Measurements from ENCODE around the gene PIP4P1. TPM values are rescaled to one million over a fixed set of nuclear protein-coding genes. Genes with fewer than 3 reads are reported as not detected.

PIP4P1 gene
- polyA plus RNA-seq, 3 donors = 19.4 to 106 (median 21.2) TPM

GRCh38 chr14:20482382-20482781, 21.1 kb upstream of the PIP4P1 start:
- Histone ChIP-seq H3K4me1 (ENCODE audit: control insufficient read depth in 1 of 2, insufficient read depth in 2 of 2, low read length in 2 of 2) (peaks cover 16 to 18% of the 10 kb centered on the region in 2 donors), H3K4me2 (replicated peaks; ENCODE audit: extremely low read depth, low read length, poor library complexity, severe bottlenecking) (no peak overlapping the region), H3K27ac (ENCODE audit: low read depth in 1 of 2, low read length in 2 of 2) (no peak overlapping the region), H3K27me3 (ENCODE audit: control insufficient read depth in 2 of 2, insufficient read depth in 2 of 2, low read length in 2 of 2) (no peaks in the 10 kb centered on the region), H3K4me3 (replicated peaks in 1 of 3; ENCODE audit: low read depth in 2 of 3, low read length in 3 of 3) (no peak overlapping the region), H2AFZ (ENCODE audit: insufficient read depth, low read depth, low read length, poor library complexity, severe bottlenecking) (no peak overlapping the region), H3K9ac (ENCODE audit: insufficient read depth, low read length, poor library complexity, severe bottlenecking) (no peak overlapping the region), H3K79me2 (ENCODE audit: insufficient read depth, low read length) (no peaks in the 10 kb centered on the region), H3K9me3 (replicated peaks in 1 of 2; ENCODE audit: control insufficient read depth in 1 of 2, insufficient read depth in 1 of 2, low read length in 2 of 2) (no peaks in the 10 kb centered on the region), H4K20me1 (ENCODE audit: insufficient read depth, low read length) (no peaks in the 10 kb centered on the region), H3K36me3 (replicated peaks in 1 of 2; ENCODE audit: control insufficient read depth in 1 of 2, insufficient read depth in 2 of 2, low read length in 2 of 2) (peaks cover 6 to 21% of the 10 kb centered on the region in 2 donors)
- Mint-ChIP-seq H3K27me3 (ENCODE audit: low read depth in 3 of 3) (peaks cover 0 to 2% (median 0%) of the 10 kb centered on the region in 3 donors), H3K9me3 (no peaks in the 10 kb centered on the region), H3K4me1 (peaks cover 20% of the 10 kb centered on the region), H3K27ac (no peak overlapping the region), H3K4me3 (no peak overlapping the region), H3K36me3 (peaks cover 19 to 29% of the 10 kb centered on the region in 2 donors)
- no peak for TF ChIP-seq CTCF (IDR thresholded peaks at IDR 0.05)
- DNase-seq = no peak
- intact Hi-C loops (cut with micrococcal nuclease) = no loop called here
- 100% methylated on average over 1 of the region's 5 CpGs for WGBS (ENCODE audit: insufficient coverage)

- Mint-ChIP-seq H3K4me1 (peaks cover 31% of the 10 kb centered on the region), H3K36me3 (peaks cover 53 to 64% of the 10 kb centered on the region in 2 donors), H3K9me3 (no peaks in the 10 kb centered on the region), H3K27ac (no peak overlapping the region), H3K4me3 (no peak overlapping the region), H3K27me3 (ENCODE audit: low read depth in 3 of 3) (peaks cover 0 to 2% (median 0%) of the 10 kb centered on the region in 3 donors)
- DNase-seq = no peak
- no peak for TF ChIP-seq CTCF (IDR thresholded peaks at IDR 0.05)
- no peak overlapping the region for H3K4me3 ChIP-seq (replicated peaks in 1 of 3; ENCODE audit: low read depth in 2 of 3, low read length in 3 of 3)
- no CpG with 5 or more reads among the region's 2 CpGs for WGBS (ENCODE audit: insufficient coverage)
- H3K79me2 ChIP-seq (ENCODE audit: insufficient read depth, low read length) = peaks cover 20% of the 10 kb centered on the region
- intact Hi-C loops (cut with micrococcal nuclease) = loop anchor here in 1 of 2 donors (10.0 kb wide), 1 partner anchor 206 kb away; the partner anchor contains the start of genes ANG and RNASE4
- H2AFZ ChIP-seq (ENCODE audit: insufficient read depth, low read depth, low read length, poor library complexity, severe bottlenecking) = no peak overlapping the region
- peaks cover 22 to 23% of the 10 kb centered on the region in 2 donors for H3K4me1 ChIP-seq (ENCODE audit: control insufficient read depth in 1 of 2, insufficient read depth in 2 of 2, low read length in 2 of 2)
- peaks cover 37 to 56% of the 10 kb centered on the region in 2 donors for H3K36me3 ChIP-seq (replicated peaks in 1 of 2; ENCODE audit: control insufficient read depth in 1 of 2, insufficient read depth in 2 of 2, low read length in 2 of 2)
- H3K27me3 ChIP-seq (ENCODE audit: control insufficient read depth in 2 of 2, insufficient read depth in 2 of 2, low read length in 2 of 2) = no peaks in the 10 kb centered on the region
- H3K4me2 ChIP-seq (replicated peaks; ENCODE audit: extremely low read depth, low read length, poor library complexity, severe bottlenecking) = no peak overlapping the region
- peaks cover 19% of the 10 kb centered on the region for H4K20me1 ChIP-seq (ENCODE audit: insufficient read depth, low read length)
- H3K9me3 ChIP-seq (replicated peaks in 1 of 2; ENCODE audit: control insufficient read depth in 1 of 2, insufficient read depth in 1 of 2, low read length in 2 of 2) = no peaks in the 10 kb centered on the region
- H3K27ac ChIP-seq (ENCODE audit: low read depth in 1 of 2, low read length in 2 of 2) = no peak overlapping the region
- H3K9ac ChIP-seq (ENCODE audit: insufficient read depth, low read length, poor library complexity, severe bottlenecking) = no peak overlapping the region
Measured at GRCh38 chr14:20478894-20479293, 17.7 kb upstream of the PIP4P1 start.
